AG09319 (cell line): ENCODE results near the gene TM9SF2.

Experiments used
- DNase-seq: peaks from one replicate; pipeline ENCODE4 v3.0.0-alpha.2; 2010; ENCODE audit warnings: low read depth; ENCODE audit errors: extremely low read depth
- TF ChIP-seq, protein P1 (sequence below): IDR thresholded peaks from 2 replicates; pipeline ENCODE4 v1.5.1; 2011; ENCODE audit warnings: low read depth, mild to moderate bottlenecking, inconsistent platforms, low read length, moderate library complexity

TM9SF2 gene

GRCh38 chr13:99507551-99507950, 6.3 kb downstream of the TM9SF2 start:
- TF ChIP-seq, protein P1, sequence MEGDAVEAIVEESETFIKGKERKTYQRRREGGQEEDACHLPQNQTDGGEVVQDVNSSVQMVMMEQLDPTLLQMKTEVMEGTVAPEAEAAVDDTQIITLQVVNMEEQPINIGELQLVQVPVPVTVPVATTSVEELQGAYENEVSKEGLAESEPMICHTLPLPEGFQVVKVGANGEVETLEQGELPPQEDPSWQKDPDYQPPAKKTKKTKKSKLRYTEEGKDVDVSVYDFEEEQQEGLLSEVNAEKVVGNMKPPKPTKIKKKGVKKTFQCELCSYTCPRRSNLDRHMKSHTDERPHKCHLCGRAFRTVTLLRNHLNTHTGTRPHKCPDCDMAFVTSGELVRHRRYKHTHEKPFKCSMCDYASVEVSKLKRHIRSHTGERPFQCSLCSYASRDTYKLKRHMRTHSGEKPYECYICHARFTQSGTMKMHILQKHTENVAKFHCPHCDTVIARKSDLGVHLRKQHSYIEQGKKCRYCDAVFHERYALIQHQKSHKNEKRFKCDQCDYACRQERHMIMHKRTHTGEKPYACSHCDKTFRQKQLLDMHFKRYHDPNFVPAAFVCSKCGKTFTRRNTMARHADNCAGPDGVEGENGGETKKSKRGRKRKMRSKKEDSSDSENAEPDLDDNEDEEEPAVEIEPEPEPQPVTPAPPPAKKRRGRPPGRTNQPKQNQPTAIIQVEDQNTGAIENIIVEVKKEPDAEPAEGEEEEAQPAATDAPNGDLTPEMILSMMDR, result no peak
- no peak for DNase-seq

DNA sequence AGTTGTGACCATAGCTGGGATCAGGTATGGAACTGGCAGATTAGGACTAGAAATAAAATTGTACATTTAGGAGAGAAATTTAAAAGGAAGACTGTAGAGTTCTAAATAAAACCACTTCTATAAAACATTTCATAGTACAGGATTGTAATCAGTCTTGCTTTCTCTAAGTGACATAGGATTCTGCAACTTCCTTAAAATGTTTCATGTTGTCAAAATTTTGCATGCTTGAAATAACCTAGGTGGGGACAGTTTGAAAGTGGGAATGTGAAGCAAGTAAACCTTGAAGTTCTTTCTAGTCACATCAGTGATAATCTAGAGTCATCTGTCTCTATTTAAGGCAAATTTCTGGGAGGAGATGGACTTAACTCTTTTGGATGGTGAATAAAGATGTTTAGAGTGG, 6.7 kb downstream of the TM9SF2 start:
- TF ChIP-seq, protein P1, result no peak
- DNase-seq, result no peak

DNA sequence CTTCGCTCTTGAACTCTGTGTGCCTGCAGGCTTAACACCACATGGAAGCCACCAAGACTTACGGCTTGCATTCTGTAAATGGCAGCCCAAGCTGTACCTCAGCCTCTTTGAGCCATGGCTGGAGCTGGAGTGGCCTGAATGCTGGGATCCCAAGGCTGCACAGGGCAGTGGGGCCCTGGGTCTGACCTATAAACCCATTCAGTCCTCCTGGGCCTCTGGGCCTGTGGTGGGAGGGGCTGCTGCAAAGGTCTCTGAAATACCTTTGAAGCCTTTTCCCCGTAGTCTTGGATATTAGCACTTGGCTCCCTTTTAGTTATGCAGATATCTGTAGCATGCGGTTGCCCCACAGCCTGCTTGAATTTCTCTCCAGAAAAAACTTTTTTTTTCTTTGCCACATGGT, 8.2 kb downstream of the TM9SF2 start:
- TF ChIP-seq, protein P1, result no peak
- no peak for DNase-seq

GRCh38 chr13:99514801-99515200, 13.5 kb downstream of the TM9SF2 start:
- no peak for DNase-seq
- TF ChIP-seq, protein P1, result no peak

DNA sequence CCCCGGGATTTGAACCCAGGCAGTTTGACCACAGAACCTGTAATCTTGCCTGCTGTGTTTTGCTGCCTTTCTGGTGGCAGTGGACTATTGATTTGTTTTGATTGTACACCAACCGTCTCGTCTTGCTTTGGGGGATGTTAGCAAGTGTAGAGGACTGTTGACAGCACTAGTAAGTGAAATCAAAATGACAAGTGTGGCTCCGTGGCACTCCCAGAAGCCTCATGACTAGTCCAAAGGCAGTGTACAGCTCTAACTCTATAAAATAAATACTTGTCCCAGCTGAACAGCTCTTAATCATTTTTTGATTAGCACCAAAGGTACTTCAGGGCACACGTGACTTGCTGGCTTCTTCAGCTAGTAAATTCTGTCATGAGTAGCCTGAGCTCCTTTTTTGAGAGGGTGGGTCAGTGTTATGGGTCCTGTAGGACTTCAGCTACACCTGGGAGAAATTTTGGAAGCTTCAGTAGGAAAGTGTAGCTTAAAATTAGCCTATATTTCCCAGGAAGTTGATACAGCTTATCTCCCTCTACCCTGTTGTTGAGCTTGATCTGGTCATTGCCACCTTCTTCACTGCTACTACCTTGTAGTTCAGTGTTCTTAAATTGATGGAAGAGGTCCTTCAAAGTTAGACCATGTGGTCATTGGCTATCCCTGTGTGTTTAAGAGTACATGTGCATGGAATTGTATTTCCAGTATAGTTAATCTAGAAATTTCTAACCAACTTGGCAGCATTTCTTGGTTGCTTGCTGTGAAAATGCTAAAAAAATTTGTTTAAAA, 15.1 kb downstream of the TM9SF2 start:
- TF ChIP-seq, protein P1, result no peak
- no peak for DNase-seq

- DNase-seq, result no peak
- TF ChIP-seq, protein P1, result no peak
Measured at GRCh38 chr13:99517577-99517976, 16.3 kb downstream of the TM9SF2 start.

- TF ChIP-seq, protein P1, result no peak
- DNase-seq, result no peak
Measured at GRCh38 chr13:99517984-99518383, 16.7 kb downstream of the TM9SF2 start.
